H9 (cell line): ENCODE data around the gene SETD5. TPM values are rescaled to one million over a fixed set of nuclear protein-coding genes. Genes with fewer than 3 reads are reported as not detected.

Experiments used
- DNase-seq: peaks from one replicate; pipeline ENCODE4 v3.0.0-alpha.2; 2017
- H2AFZ ChIP-seq: one replicate; pipeline ENCODE4 v1.6.1; 2013; ENCODE audit warnings: mild to moderate bottlenecking, low read length, control low read depth, moderate library complexity
- H2AK5ac ChIP-seq: 2 replicates; pipeline ENCODE4 v1.6.1; 2013; ENCODE audit warnings: low read length, control low read depth, mixed read lengths; ENCODE audit not compliant: insufficient read length
- H2BK120ac ChIP-seq: one replicate; pipeline ENCODE4 v1.6.1; 2013; ENCODE audit warnings: low read depth, mild to moderate bottlenecking, low read length, control low read depth, inconsistent platforms; ENCODE audit not compliant: poor library complexity, severe bottlenecking
- H2BK12ac ChIP-seq: 2 replicates; pipeline ENCODE4 v1.6.1; 2013; ENCODE audit warnings: low read length, control low read depth, mixed read lengths, low read depth; ENCODE audit not compliant: insufficient read length
- H2BK15ac ChIP-seq: 2 replicates; pipeline ENCODE4 v1.6.1; 2013; ENCODE audit warnings: low read depth, low read length, control low read depth
- H2BK20ac ChIP-seq: one replicate; pipeline ENCODE4 v1.6.1; 2013; ENCODE audit warnings: low read depth, mild to moderate bottlenecking, low read length, control low read depth, inconsistent platforms; ENCODE audit not compliant: poor library complexity, severe bottlenecking
- H2BK5ac ChIP-seq: 2 replicates; pipeline ENCODE4 v1.6.1; 2013; ENCODE audit warnings: low read length, control low read depth, mixed read lengths; ENCODE audit not compliant: insufficient read length
- H3K14ac ChIP-seq: 2 replicates; pipeline ENCODE4 v1.6.1; 2013; ENCODE audit warnings: low read length, control low read depth; ENCODE audit not compliant: insufficient read depth
- H3K18ac ChIP-seq: 2 replicates; pipeline ENCODE4 v1.6.1; 2013; ENCODE audit warnings: low read depth, mild to moderate bottlenecking, mixed read lengths, low read length, control low read depth; ENCODE audit not compliant: insufficient read length
- H3K23ac ChIP-seq: 2 replicates; pipeline ENCODE4 v1.6.1; 2013; ENCODE audit warnings: low read length, control low read depth, mixed read lengths, low read depth; ENCODE audit not compliant: insufficient read length
- H3K23me2 ChIP-seq: 2 replicates; pipeline ENCODE4 v1.6.1; 2013; ENCODE audit warnings: low read depth, mild to moderate bottlenecking, mixed read lengths, low read length, control low read depth; ENCODE audit not compliant: insufficient read length, poor library complexity, severe bottlenecking
- H3K27ac ChIP-seq: 2 replicates; pipeline ENCODE4 v1.5.1; 2013; ENCODE audit warnings: low read length, control low read depth, mixed read lengths, low read depth; ENCODE audit not compliant: insufficient read length
- H3K27me3 ChIP-seq: 2 replicates; pipeline ENCODE4 v1.6.1; 2013; ENCODE audit warnings: low read length, control low read depth, inconsistent platforms; ENCODE audit not compliant: insufficient read depth
- H3K4ac ChIP-seq: 2 replicates; pipeline ENCODE4 v1.6.1; 2013; ENCODE audit warnings: low read depth, mild to moderate bottlenecking, control low read depth, inconsistent platforms, low read length, moderate library complexity
- H3K4me1 ChIP-seq: 2 replicates; pipeline ENCODE4 v1.6.1; 2013; ENCODE audit warnings: low read length, control low read depth, inconsistent platforms; ENCODE audit not compliant: insufficient read depth
- H3K4me2 ChIP-seq: 2 replicates; pipeline ENCODE4 v1.6.1; 2013; ENCODE audit warnings: low read length, control low read depth, mixed read lengths; ENCODE audit not compliant: insufficient read length, insufficient read depth
- H3K56ac ChIP-seq: 2 replicates; pipeline ENCODE4 v1.6.1; 2013; ENCODE audit warnings: low read depth, mild to moderate bottlenecking, mixed read lengths, low read length, control low read depth; ENCODE audit not compliant: insufficient read length
- H3K79me1 ChIP-seq: 2 replicates; pipeline ENCODE4 v1.6.1; 2013; ENCODE audit warnings: low read depth, mild to moderate bottlenecking, moderate library complexity, low read length, control low read depth, inconsistent platforms; ENCODE audit not compliant: insufficient read depth, poor library complexity, severe bottlenecking
- H3K79me2 ChIP-seq: 2 replicates; pipeline ENCODE4 v1.6.1; 2013; ENCODE audit warnings: low read length, control low read depth, inconsistent platforms; ENCODE audit not compliant: insufficient read depth
- H3K9ac ChIP-seq: 2 replicates; pipeline ENCODE4 v1.6.1; 2013; ENCODE audit warnings: low read length, control low read depth, mixed read lengths; ENCODE audit not compliant: insufficient read length; ENCODE audit errors: extremely low read depth
- H3K9me3 ChIP-seq: one replicate; pipeline ENCODE4 v1.6.1; 2013; ENCODE audit warnings: low read depth, low read length, inconsistent platforms; ENCODE audit not compliant: control insufficient read depth
- H3T11ph ChIP-seq: one replicate; pipeline ENCODE4 v1.6.1; 2013; ENCODE audit warnings: mild to moderate bottlenecking, low read length, control low read depth, inconsistent platforms
- H4K20me1 ChIP-seq: one replicate; pipeline ENCODE4 v1.6.1; 2013; ENCODE audit not compliant: control insufficient read depth, insufficient read length, insufficient read depth
- H4K5ac ChIP-seq: 2 replicates; pipeline ENCODE4 v1.6.1; 2013; ENCODE audit warnings: low read depth, mild to moderate bottlenecking, mixed read lengths, low read length, control low read depth; ENCODE audit not compliant: insufficient read length
- H4K8ac ChIP-seq: replicated peaks from 2 replicates; pipeline ENCODE4 v1.6.1; 2013; ENCODE audit warnings: low read length, control low read depth, mixed read lengths, low read depth; ENCODE audit not compliant: insufficient read length
- H4K91ac ChIP-seq: 2 replicates; pipeline ENCODE4 v1.6.1; 2013; ENCODE audit warnings: low read depth, mild to moderate bottlenecking, moderate library complexity, mixed read lengths, low read length, control low read depth; ENCODE audit not compliant: insufficient read length
- H3K27ac Mint-ChIP-seq, 3 experiments: 2 replicates in 2 of 3; 3 replicates in 1 of 3; pipeline ENCODE4 v1.8.0; 2020 to 2021; ENCODE audit warnings: mixed read lengths in 3 of 3, mild to moderate bottlenecking in 1 of 3, moderate library complexity in 1 of 3
- H3K27me3 Mint-ChIP-seq: 2 replicates; pipeline ENCODE4 v1.8.0; 2021; ENCODE audit warnings: low read depth, mild to moderate bottlenecking, moderate library complexity, mixed read lengths
- H3K36me3 Mint-ChIP-seq, 3 experiments: 2 replicates in 2 of 3; 3 replicates in 1 of 3; pipeline ENCODE4 v1.8.0; 2020 to 2021; ENCODE audit warnings: low read depth in 3 of 3, mixed read lengths in 3 of 3; ENCODE audit not compliant: insufficient read depth in 1 of 3
- H3K4me1 Mint-ChIP-seq, 2 experiments: 2 replicates each; pipeline ENCODE4 v1.8.0; 2020; ENCODE audit warnings: mixed read lengths in 2 of 2
- H3K4me3 Mint-ChIP-seq, 2 experiments: 2 replicates in 1 of 2; 3 replicates in 1 of 2; pipeline ENCODE4 v1.8.0; 2020 to 2021; ENCODE audit warnings: mild to moderate bottlenecking in 2 of 2, mixed read lengths in 2 of 2, moderate library complexity in 1 of 2
- H3K9me3 Mint-ChIP-seq, 2 experiments: 2 replicates in 1 of 2; 3 replicates in 1 of 2; pipeline ENCODE4 v1.8.0; 2020; ENCODE audit warnings: mild to moderate bottlenecking in 2 of 2, mixed read lengths in 2 of 2, moderate library complexity in 1 of 2
- WGBS: extraction: QIAGEN DNeasy Blood & Tissue Kit; methylation state at CpG from one replicate; pipeline ENCODE4 v1.1.7; 2013; ENCODE audit warnings: missing lambda C conversion rate, low lambda C conversion rate, mixed read lengths; ENCODE audit not compliant: insufficient read length; ENCODE audit errors: extremely low coverage; 5-methylcytosine and 5-hydroxymethylcytosine counted together
- total RNA-seq: library from RNA; stranded (reverse); gene quantifications from 2 replicates; pipeline ENCODE4 v1.2.1, GENCODE V29; 2021
- TF ChIP-seq, protein P1 (sequence below): fragments of 200-600 bp; sonication (generic); conservative IDR thresholded peaks from 3 replicates; pipeline ENCODE4 v1.8.0; 2021; ENCODE audit warnings: antibody characterized with exemption, mild to moderate bottlenecking

SETD5 gene
- total RNA-seq, 1 experiment from 2014 or later: 207 TPM

- Histone ChIP-seq H2AFZ (no peak overlapping the region), H4K5ac (no peak overlapping the region), H3K23me2 (no peaks in the 10 kb centered on the region), H4K8ac (no peak overlapping the region), H4K20me1 (no peaks in the 10 kb centered on the region), H3K14ac (no peak overlapping the region), H2BK120ac (no peak overlapping the region), H4K91ac (no peak overlapping the region), H3K79me2 (no peaks in the 10 kb centered on the region; the same call in 1 of the 2 replicates), H3K9me3 (no peaks in the 10 kb centered on the region), H3K79me1 (no peaks in the 10 kb centered on the region), H2BK12ac (no peak overlapping the region), H3K56ac (no peak overlapping the region), H2BK5ac (no peak overlapping the region), H3T11ph (no peak overlapping the region), H2BK15ac (no peak overlapping the region), H3K27ac (no peak overlapping the region), H3K9ac (no peak overlapping the region), H3K4me2 (no peak overlapping the region), H2BK20ac (no peak overlapping the region), H3K23ac (no peak overlapping the region), H3K18ac (no peak overlapping the region), H3K4ac (no peak overlapping the region), H3K27me3 (no peaks in the 10 kb centered on the region), H2AK5ac (no peak overlapping the region), H3K4me1 (no peaks in the 10 kb centered on the region)
- Mint-ChIP-seq H3K27ac (no peak overlapping the region), H3K4me3 (no peak overlapping the region), H3K9me3 (no peaks in the 10 kb centered on the region), H3K27me3 (no peaks in the 10 kb centered on the region), H3K4me1 (no peaks in the 10 kb centered on the region), H3K36me3 (peaks cover 69 to 95% (median 89%) of the 10 kb centered on the region in 3 experiments; a peak in 6 of 7 replicates)
- TF ChIP-seq, protein P1, sequence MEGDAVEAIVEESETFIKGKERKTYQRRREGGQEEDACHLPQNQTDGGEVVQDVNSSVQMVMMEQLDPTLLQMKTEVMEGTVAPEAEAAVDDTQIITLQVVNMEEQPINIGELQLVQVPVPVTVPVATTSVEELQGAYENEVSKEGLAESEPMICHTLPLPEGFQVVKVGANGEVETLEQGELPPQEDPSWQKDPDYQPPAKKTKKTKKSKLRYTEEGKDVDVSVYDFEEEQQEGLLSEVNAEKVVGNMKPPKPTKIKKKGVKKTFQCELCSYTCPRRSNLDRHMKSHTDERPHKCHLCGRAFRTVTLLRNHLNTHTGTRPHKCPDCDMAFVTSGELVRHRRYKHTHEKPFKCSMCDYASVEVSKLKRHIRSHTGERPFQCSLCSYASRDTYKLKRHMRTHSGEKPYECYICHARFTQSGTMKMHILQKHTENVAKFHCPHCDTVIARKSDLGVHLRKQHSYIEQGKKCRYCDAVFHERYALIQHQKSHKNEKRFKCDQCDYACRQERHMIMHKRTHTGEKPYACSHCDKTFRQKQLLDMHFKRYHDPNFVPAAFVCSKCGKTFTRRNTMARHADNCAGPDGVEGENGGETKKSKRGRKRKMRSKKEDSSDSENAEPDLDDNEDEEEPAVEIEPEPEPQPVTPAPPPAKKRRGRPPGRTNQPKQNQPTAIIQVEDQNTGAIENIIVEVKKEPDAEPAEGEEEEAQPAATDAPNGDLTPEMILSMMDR: no peak
- WGBS: no CpG with 5 or more reads among the region's 6 CpGs
- no peak for DNase-seq
These were observed 77.1 kb downstream of the SETD5 start for GRCh38 chr3:9474482-9474881.
